Transverse colon (tissue), 3 donors: ENCODE data around the gene EMD.
"Not testable (repeated sequence)": the region's sequence is repeated elsewhere in the genome, so short reads cannot be mapped to it uniquely, and the experiment has no call there.

Source experiments
- CTCF ChIP-seq, 5 experiments: fragments of 200-600 bp in 3 of 5; fragments of 450-650 bp in 2 of 5; sonication (generic) in 3 of 5; IDR thresholded peaks; 1 replicate in 2 of 5; 2 replicates in 3 of 5; pipeline ENCODE4 v1.5.1; 2016 to 2017; ENCODE audit warnings: antibody characterized with exemption in 5 of 5, inconsistent platforms in 3 of 5, mild to moderate bottlenecking in 2 of 5, moderate library complexity in 1 of 5
- EP300 ChIP-seq: sonication (generic); formaldehyde crosslinking; IDR thresholded peaks from one replicate; pipeline ENCODE4 v1.6.1; 2017; ENCODE audit warnings: antibody characterized with exemption, low read depth

- TF ChIP-seq CTCF (IDR thresholded peaks at IDR 0.05); EP300: not testable (repeated sequence)
These were observed 11.0 kb downstream of the EMD start for GRCh38 chrX:154389812-154390747.
